Aorta (tissue), 5 donors: Measurements from ENCODE around the gene ARID1B. TPM values are rescaled to one million over a fixed set of nuclear protein-coding genes. Genes with fewer than 3 reads are reported as not detected.
A peak's percentile ranks its signal among the peaks of the same experiment; 100 is the strongest.

Experiments
- ATAC-seq: fragments of 200-7000 bp; cut with Tn5 transposase; one replicate; pipeline ENCODE4 v1.9.1; 2022; ENCODE audit warnings: moderate library complexity; ENCODE audit not compliant: low FRiP score
- DNase-seq, 2 donors: peaks; one replicate each; pipeline ENCODE4 v3.0.0-alpha.2; 2020
- H3K27ac ChIP-seq, 2 donors: one replicate each; pipeline ENCODE4 v1.5.1; 2013; ENCODE audit warnings: low read length in 2 of 2, mild to moderate bottlenecking in 2 of 2, moderate library complexity in 2 of 2, control low read depth in 1 of 2, inconsistent platforms in 1 of 2, low read depth in 1 of 2
- H3K27me3 ChIP-seq, 2 donors: one replicate each; pipeline ENCODE4 v1.6.1; 2013; ENCODE audit warnings: control low read depth in 1 of 2, low read length in 1 of 2, mild to moderate bottlenecking in 1 of 2, moderate library complexity in 1 of 2; ENCODE audit not compliant: insufficient read depth in 2 of 2, control insufficient read depth in 1 of 2
- H3K36me3 ChIP-seq, 2 donors: one replicate each; pipeline ENCODE4 v1.6.1; 2013; ENCODE audit warnings: control low read depth in 1 of 2, low read length in 1 of 2, mild to moderate bottlenecking in 1 of 2; ENCODE audit not compliant: insufficient read depth in 2 of 2, control insufficient read depth in 1 of 2
- H3K4me1 ChIP-seq, 2 donors: one replicate each; pipeline ENCODE4 v1.6.1; 2013; ENCODE audit warnings: low read length in 2 of 2, control low read depth in 1 of 2, mild to moderate bottlenecking in 1 of 2, moderate library complexity in 1 of 2; ENCODE audit not compliant: insufficient read depth in 2 of 2, control insufficient read depth in 1 of 2
- H3K4me3 ChIP-seq, 2 donors: one replicate each; pipeline ENCODE4 v1.5.1; 2013; ENCODE audit warnings: low read length in 2 of 2, control low read depth in 1 of 2, mild to moderate bottlenecking in 1 of 2
- H3K9me3 ChIP-seq: one replicate; pipeline ENCODE4 v1.6.1; 2013; ENCODE audit warnings: mild to moderate bottlenecking, low read length; ENCODE audit not compliant: control insufficient read depth
- WGBS, 2 donors: extraction: QIAGEN DNeasy Blood & Tissue Kit; methylation state at CpG; one replicate each; pipeline ENCODE4 v1.1.7; 2013; 5-methylcytosine and 5-hydroxymethylcytosine counted together
- intact Hi-C, 2 donors: fragments of 100-400 bp; cut with DNase I; formaldehyde crosslinking; loops; one replicate each; pipeline versions ENCODE4 v1.14.2 to v1.15.0; 2022
- polyA plus RNA-seq, 2 donors: library from polyadenylated mRNA; stranded (reverse); fragments of 200-250 nt; gene quantifications; one replicate each; pipeline ENCODE4 v1.2.3, GENCODE V29; 2013
- total RNA-seq, 2 donors: library from RNA; stranded (reverse); fragmentation: NEBNext Ultra II Directional; extraction: Animal tissue kit (Norgen Biotek cat#: 25700); gene quantifications; one replicate each; pipeline ENCODE4 v1.2.1, GENCODE V29; 2021
- donor health status: healthy with polysubstance abuse.
- donor health status: Bipolar disorder and iron deficiency.
- donor health status: DM: no; HTN: no; CAD: no.
- donor health status: DM: no; HTN: no; CAD: no.
- donor health status: DM: yes; HTN: yes; CAD: no.

Gene ARID1B
- total and polyA plus RNA-seq, 4 donors, result 6.5 to 143 (median 54.5) TPM

DNA sequence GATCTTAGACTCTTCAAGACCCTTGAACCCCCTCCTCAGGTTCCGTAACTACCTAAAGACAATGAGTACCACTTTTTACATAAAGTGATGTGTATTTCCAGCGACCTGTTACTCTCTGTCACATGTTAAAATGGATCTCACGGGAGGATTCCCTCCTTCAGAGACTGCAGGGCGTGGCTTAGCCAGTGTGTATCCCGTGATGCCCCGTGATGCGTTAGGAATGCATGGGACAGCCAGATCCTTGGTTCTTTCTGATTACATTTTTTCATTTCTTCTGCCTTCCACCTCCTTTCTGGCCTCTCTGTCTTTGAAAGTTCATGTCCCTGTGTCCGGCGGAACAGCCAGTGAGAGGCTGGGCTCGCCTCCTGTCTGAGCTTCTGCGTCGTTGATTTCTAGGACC is 390.7 kb downstream of the ARID1B start:
- intact Hi-C loops, result no loop called here
- no peak for ATAC-seq
- DNase-seq, result no peak
- Histone ChIP-seq H3K4me1 (no peaks in the 10 kb centered on the region), H3K27ac (no peak overlapping the region), H3K4me3 (no peak overlapping the region), H3K9me3 (no peaks in the 10 kb centered on the region), H3K36me3 (no peaks in the 10 kb centered on the region), H3K27me3 (no peaks in the 10 kb centered on the region)
- 92 to 95% methylated on average over 12 of the region's 12 CpGs for WGBS, 2 donors

DNA sequence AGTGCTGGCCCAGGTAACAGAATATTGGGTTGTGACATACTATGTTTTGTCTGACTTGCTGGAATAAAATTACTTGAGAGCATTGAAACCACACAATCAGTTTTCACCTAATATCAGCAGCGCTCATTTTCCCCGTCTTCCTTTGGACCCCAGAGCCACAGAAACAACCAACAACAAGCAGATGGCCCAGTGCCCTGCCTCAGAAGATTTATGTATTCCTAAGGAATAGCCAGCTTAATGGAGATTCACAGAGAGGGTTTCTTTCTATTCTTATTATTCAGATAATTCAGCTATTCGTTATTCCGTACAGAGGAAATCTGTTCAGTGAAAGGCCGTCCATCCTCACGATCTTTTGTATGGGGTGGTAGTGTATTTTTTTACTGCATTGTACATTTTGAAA is 391.3 kb downstream of the ARID1B start:
- Histone ChIP-seq H3K27me3 (no peaks in the 10 kb centered on the region), H3K4me1 (no peaks in the 10 kb centered on the region), H3K27ac (no peak overlapping the region), H3K4me3 (no peak overlapping the region), H3K36me3 (no peaks in the 10 kb centered on the region), H3K9me3 (no peaks in the 10 kb centered on the region)
- DNase-seq, result no peak
- WGBS, 2 donors, result 96 to 97% methylated on average over 6 of the region's 6 CpGs
- ATAC-seq, result no peak
- intact Hi-C loops, result no loop called here

DNA sequence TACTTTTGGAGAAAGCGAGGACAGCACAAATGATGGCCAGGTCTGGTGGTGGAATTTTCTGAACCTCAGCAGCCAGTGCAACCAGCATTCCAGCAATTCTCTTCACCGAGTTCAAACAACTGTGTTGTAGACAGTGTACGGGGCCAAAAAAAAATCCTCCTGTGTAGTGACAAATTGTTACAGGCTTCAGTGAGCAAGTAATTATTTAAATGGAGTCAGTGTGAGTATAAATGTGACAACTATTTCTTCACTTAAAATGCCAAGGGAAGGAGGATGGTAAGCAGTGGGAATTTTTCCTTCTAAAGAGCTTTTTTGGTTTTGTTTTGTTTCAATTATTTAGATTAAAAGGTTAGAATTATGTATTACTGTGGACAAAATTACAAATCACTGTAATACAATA is 392.0 kb downstream of the ARID1B start:
- no peak overlapping the region for H3K27ac ChIP-seq
- no peaks in the 10 kb centered on the region for H3K4me1 ChIP-seq
- no peak for DNase-seq
- no peak for ATAC-seq
- H3K27me3 ChIP-seq, result no peaks in the 10 kb centered on the region
- 39 to 42% methylated on average over 3 of the region's 3 CpGs for WGBS, 2 donors
- no peaks in the 10 kb centered on the region for H3K9me3 ChIP-seq
- no peaks in the 10 kb centered on the region for H3K36me3 ChIP-seq
- H3K4me3 ChIP-seq, result no peak overlapping the region
- intact Hi-C loops, result no loop called here

DNA sequence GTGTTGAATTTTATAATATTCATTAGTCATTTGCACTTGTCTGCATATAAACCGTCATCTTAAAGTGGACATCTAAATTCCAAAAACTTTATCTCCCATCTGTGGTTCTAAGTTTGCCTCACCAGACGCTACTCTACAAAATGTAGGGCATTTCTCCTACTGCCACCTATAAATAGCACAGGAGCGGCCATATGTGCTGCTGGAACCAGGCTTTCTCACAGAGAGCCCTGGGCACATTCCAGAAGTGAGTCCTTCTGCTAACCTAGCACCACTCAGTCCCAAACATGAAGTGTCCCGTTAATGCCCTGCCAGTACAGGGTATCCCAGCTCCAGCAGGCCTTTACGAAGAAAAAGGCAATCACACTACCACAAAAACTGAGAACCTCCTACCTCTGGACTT is 392.5 kb downstream of the ARID1B start:
- ATAC-seq (no peak), DNase-seq (no peak)
- H3K36me3 ChIP-seq, result no peaks in the 10 kb centered on the region
- H3K27me3 ChIP-seq, result no peaks in the 10 kb centered on the region
- intact Hi-C loops, result no loop called here
- H3K27ac ChIP-seq, result peak overlapping the region in 1 of 2 donors; percentile 42
- WGBS, 2 donors, result 14 to 17% methylated on average over 5 of the region's 5 CpGs
- H3K9me3 ChIP-seq, result no peaks in the 10 kb centered on the region
- no peak overlapping the region for H3K4me3 ChIP-seq
- H3K4me1 ChIP-seq, result no peaks in the 10 kb centered on the region

DNA sequence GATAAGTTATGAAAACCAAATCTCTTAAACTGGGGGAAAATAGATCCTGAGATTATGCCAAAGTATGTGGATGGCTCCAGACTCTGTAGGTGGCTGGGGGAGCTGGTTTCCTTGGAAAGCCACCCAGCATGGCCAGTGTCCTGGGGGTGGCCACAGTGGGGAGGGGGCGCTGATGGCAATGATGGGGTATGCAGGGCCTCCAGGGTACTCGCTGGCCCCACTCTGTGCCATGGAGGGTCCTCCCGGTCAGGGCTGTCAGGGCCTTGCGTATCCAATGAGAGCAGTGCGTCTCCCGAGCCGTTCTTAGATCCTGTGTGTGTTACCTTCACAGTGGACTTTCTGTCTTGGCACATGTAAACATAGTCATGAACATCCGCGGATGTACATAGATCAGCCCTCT is 393.4 kb downstream of the ARID1B start:
- 96 to 98% methylated on average over 9 of the region's 9 CpGs for WGBS, 2 donors

DNA sequence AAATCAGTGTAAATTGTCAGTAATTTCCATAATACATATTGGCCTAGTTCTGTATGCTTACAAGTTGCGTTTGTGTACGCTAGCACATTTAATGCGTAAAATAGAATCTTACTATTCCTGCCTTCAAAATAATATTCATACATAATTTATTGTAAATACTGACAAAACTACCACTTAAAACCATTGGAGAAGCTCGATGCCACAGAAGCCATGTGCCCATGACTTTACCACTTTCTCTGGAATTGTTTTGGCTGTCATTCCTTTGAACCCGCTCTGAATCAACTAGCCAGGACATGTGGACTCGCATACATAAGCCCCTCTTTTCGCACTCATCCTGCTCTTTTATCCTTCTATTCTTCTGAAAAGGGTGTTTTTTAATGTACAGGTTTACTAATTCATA is 394.6 kb downstream of the ARID1B start:
- Histone ChIP-seq H3K27ac (no peak overlapping the region), H3K36me3 (no peaks in the 10 kb centered on the region), H3K9me3 (no peaks in the 10 kb centered on the region), H3K4me3 (no peak overlapping the region), H3K27me3 (no peaks in the 10 kb centered on the region), H3K4me1 (no peaks in the 10 kb centered on the region)
- 96 to 97% methylated on average over 7 of the region's 7 CpGs for WGBS, 2 donors
- ATAC-seq (no peak), DNase-seq (no peak)
- intact Hi-C loops, result no loop called here

More for the DNA sequence above, 393.4 kb downstream of the ARID1B start:
- no peak for ATAC-seq
- Histone ChIP-seq H3K36me3 (no peaks in the 10 kb centered on the region), H3K4me1 (no peaks in the 10 kb centered on the region), H3K27me3 (no peaks in the 10 kb centered on the region), H3K9me3 (no peaks in the 10 kb centered on the region), H3K4me3 (no peak overlapping the region), H3K27ac (no peak overlapping the region)
- intact Hi-C loops, result no loop called here
- no peak for DNase-seq

DNA sequence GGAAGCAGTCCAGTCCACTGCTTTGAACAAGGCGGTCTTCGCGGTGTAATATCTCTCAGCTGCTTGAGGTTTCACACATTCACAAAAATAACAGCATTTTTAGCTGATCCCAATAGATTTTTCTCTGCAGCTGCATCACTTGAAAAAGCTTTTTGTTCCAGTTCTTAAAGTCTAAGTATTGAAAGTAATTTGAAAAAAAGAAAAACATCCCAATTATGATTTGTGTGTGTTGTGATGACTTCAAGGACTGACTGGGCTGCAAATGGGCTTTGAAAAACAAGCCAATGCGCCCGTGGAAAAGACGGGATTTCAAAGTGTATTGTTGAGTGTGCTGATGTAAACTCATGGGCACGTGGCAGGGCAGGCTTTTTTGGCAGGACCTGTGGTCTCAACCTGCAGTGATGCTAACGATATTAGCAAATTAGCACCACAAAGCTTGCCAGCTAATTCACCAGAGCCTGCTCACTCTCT is 395.1 kb downstream of the ARID1B start:
- no peaks in the 10 kb centered on the region for H3K36me3 ChIP-seq
- ATAC-seq (no peak), DNase-seq (no peak)
- no peaks in the 10 kb centered on the region for H3K4me1 ChIP-seq
- no peak overlapping the region for H3K4me3 ChIP-seq
- no peaks in the 10 kb centered on the region for H3K9me3 ChIP-seq
- 58 to 62% methylated on average over 8 of the region's 8 CpGs for WGBS, 2 donors
- intact Hi-C loops, result no loop called here
- H3K27me3 ChIP-seq, result no peaks in the 10 kb centered on the region
- H3K27ac ChIP-seq, result no peak overlapping the region

DNA sequence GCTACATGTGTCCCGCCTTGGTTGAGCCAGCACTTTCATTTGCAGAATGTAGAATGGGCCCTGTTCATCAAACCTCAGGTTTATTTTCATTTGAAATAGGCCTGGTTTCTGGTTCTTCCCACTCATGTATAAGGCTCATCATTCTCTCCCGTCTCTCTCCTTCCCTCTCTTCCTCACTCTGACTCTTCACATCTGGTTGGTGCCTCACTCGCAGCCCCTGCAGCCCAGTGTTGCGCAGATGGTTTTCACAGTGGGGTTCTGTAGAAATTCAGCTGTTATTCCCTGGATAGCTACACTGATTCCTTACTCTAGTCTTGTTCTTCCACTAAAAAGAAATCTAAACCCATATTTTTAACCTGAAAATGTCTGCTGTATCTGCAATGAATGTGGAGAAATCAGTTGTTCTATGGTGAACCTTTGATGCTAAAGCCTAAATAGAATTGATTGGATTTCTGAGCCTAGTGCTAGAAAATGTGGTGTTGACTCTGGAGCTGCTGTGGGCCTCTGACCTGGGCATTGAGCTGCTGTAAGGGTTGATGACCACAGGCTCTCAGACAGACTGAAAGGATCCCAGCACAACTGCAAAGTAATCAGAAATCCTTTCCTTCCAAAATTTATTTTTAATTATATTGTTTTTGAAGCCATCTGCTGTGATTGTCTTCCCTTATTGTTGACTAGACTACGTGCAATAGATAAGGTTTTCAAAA is 395.8 kb downstream of the ARID1B start:
- Histone ChIP-seq H3K4me1 (no peaks in the 10 kb centered on the region), H3K36me3 (no peaks in the 10 kb centered on the region), H3K4me3 (no peak overlapping the region), H3K9me3 (no peaks in the 10 kb centered on the region), H3K27ac (no peak overlapping the region), H3K27me3 (no peaks in the 10 kb centered on the region)
- DNase-seq (no peak), ATAC-seq (no peak)
- intact Hi-C loops, result no loop called here
- WGBS, 2 donors, result 84 to 91% methylated on average over 5 of the region's 5 CpGs

DNA sequence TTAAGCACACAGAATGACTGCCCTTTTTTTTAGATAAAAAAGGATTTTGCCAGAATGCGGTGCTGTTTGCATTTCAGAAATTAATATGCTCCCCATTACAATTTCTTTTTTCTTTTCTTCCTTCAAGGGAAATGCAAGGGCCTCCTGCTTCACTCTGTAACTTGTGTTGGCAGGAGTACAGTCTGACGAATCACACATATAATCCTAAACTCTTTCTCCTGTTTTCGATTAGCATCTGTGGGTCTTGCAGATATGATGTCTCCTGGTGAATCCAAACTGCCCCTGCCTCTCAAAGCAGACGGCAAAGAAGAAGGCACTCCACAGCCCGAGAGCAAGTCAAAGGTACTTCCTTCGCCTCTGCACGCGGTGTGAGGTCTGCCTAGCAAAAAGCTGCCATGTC is 396.6 kb downstream of the ARID1B start:
- no peak overlapping the region for H3K4me3 ChIP-seq
- H3K36me3 ChIP-seq, result no peaks in the 10 kb centered on the region
- H3K27me3 ChIP-seq, result no peaks in the 10 kb centered on the region
- H3K9me3 ChIP-seq, result no peaks in the 10 kb centered on the region
- no peak overlapping the region for H3K27ac ChIP-seq
- DNase-seq (no peak), ATAC-seq (no peak)
- intact Hi-C loops, result no loop called here
- no peaks in the 10 kb centered on the region for H3K4me1 ChIP-seq
- 86 to 89% methylated on average over 8 of the region's 8 CpGs for WGBS, 2 donors
